ENCODE results near the gene PCDHA10.
"Not testable (repeated sequence)": the region's sequence is repeated elsewhere in the genome, so short reads cannot be mapped to it uniquely, and the experiment has no call there.

PCDHA10 gene

GRCh38 chr5:140855772-140856674, at the start of gene PCDHA10:
Gene PCDHA10, plus strand, starts transcription at chr5:140855897. Its CDS starts 152 bp downstream, at chr5:140856049.
- TF ChIP-seq CTCF (IDR thresholded peaks at IDR 0.05; ENCODE audit: low read depth, low read length) = no peak
- in situ Hi-C loops (cut with HindIII; ENCODE audit: low sequenced_read_pairs) = no loop called here
- H3K4me3 ChIP-seq (ENCODE audit: low read depth, low read length) = no peak within 1 kb of the TSS
- DNase-seq (ENCODE audit: low read depth, low spot score) = peak; percentile 5

GRCh38 chr5:140806834-140807775, 48.6 kb upstream of the PCDHA10 start, which contains the start of gene PCDHA4:
Gene PCDHA4, plus strand, starts transcription at chr5:140807068.
- peak; percentile 36 for TF ChIP-seq CTCF (IDR thresholded peaks at IDR 0.05; ENCODE audit: low read depth, low read length)
- H3K4me3 ChIP-seq (ENCODE audit: low read depth, low read length) = no peak within 1 kb of the TSS
- in situ Hi-C loops (cut with HindIII; ENCODE audit: low sequenced_read_pairs) = no loop called here
- no peak for DNase-seq (ENCODE audit: low read depth, low spot score)

GRCh38 chr5:140808241-140808888, 47.3 kb upstream of the PCDHA10 start:
- DNase-seq (ENCODE audit: low read depth, low spot score); H3K4me3 ChIP-seq (ENCODE audit: low read depth, low read length); in situ Hi-C loops (cut with HindIII; ENCODE audit: low sequenced_read_pairs): not testable (repeated sequence)

- in situ Hi-C loops (cut with HindIII; ENCODE audit: low sequenced_read_pairs) = no loop called here
- TF ChIP-seq CTCF (IDR thresholded peaks at IDR 0.05; ENCODE audit: low read depth, low read length) = no peak
Observed at GRCh38 chr5:140808889-140809291, 46.8 kb upstream of the PCDHA10 start.

DNA sequence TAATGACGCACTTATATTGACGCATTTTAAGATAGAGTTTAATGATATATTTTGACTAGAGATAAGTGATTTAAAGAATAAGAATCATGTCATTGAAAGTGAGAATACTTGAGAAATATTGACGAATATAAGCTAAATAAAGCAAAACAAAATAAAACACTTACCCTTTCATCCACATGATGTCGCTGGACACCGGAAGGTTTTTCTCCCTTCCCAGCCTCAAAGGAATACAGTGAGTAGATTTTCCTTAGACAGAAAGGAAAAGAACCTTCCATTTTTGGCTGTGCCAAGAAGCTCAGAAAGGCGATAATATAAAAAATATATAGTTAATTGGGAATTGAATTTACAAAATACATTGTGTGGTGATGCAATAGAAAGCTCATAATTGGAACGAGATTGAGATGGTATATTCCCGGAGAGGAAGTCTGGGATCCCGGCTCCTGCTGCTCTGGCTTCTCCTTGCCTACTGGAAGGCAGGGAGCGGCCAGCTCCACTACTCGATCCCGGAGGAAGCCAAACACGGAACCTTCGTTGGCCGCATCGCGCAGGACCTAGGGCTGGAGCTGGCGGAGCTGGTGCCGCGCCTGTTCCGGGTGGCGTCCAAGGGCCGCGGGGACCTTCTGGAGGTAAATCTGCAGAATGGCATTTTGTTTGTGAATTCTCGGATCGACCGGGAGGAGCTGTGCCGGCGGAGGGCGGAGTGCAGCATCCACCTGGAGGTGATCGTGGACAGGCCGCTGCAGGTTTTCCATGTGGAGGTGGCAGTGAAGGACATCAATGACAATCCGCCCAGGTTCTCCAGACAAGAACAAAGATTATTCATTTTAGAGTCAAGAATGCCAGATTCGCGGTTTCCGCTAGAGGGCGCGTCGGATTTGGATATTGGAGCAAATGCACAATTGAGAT, 34.1 kb upstream of the PCDHA10 start, which contains the start of gene PCDHA5:
TSS of gene PCDHA5 (plus strand) at position 239 of the 906 bp plus-strand sequence.
- TF ChIP-seq CTCF (IDR thresholded peaks at IDR 0.05; ENCODE audit: low read depth, low read length) = peak; percentile 47
- H3K4me3 ChIP-seq (ENCODE audit: low read depth, low read length) = no peak within 1 kb of the TSS
- in situ Hi-C loops (cut with HindIII; ENCODE audit: low sequenced_read_pairs) = no loop called here
- DNase-seq (ENCODE audit: low read depth, low spot score) = no peak

More at GRCh38 chr5:140808889-140809291, 46.8 kb upstream of the PCDHA10 start:
- no peak for DNase-seq (ENCODE audit: low read depth, low spot score)
- H3K4me3 ChIP-seq (ENCODE audit: low read depth, low read length) = no peak overlapping the region

DNA sequence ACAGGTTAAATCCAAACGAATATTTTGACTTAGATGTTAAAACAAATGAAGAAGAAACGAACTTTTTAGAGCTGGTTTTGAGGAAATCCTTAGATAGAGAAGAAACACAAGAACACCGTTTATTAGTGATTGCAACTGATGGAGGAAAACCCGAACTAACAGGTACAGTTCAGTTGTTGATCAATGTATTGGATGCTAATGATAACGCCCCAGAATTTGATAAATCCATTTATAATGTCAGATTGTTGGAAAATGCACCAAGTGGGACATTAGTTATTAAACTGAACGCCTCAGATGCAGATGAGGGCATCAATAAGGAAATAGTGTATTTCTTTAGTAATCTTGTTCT, 33.4 kb upstream of the PCDHA10 start:
- in situ Hi-C loops (cut with HindIII; ENCODE audit: low sequenced_read_pairs) = no loop called here
- DNase-seq (ENCODE audit: low read depth, low spot score) = no peak
- TF ChIP-seq CTCF (IDR thresholded peaks at IDR 0.05; ENCODE audit: low read depth, low read length) = no peak
- no peak overlapping the region for H3K4me3 ChIP-seq (ENCODE audit: low read depth, low read length)

DNA sequence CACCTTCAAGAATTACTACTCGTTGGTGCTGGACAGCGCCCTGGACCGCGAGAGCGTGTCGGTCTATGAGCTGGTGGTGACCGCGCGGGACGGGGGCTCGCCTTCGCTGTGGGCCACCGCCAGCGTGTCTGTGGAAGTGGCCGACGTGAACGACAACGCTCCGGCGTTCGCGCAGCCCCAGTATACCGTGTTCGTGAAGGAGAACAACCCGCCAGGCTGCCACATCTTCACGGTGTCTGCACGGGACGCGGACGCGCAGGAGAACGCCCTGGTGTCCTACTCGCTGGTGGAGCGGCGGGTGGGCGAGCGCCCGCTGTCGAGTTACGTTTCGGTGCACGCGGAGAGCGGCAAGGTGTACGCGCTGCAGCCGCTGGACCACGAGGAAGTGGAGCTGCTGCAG, 32.7 kb upstream of the PCDHA10 start:
- H3K4me3 ChIP-seq (ENCODE audit: low read depth, low read length); DNase-seq (ENCODE audit: low read depth, low spot score); in situ Hi-C loops (cut with HindIII; ENCODE audit: low sequenced_read_pairs): not testable (repeated sequence)

Data from astrocyte of the spinal cord (primary cell).